ENCODE results near the gene PASK.
A peak's percentile ranks its signal among the peaks of the same experiment; 100 is the strongest.

PASK gene

DNA sequence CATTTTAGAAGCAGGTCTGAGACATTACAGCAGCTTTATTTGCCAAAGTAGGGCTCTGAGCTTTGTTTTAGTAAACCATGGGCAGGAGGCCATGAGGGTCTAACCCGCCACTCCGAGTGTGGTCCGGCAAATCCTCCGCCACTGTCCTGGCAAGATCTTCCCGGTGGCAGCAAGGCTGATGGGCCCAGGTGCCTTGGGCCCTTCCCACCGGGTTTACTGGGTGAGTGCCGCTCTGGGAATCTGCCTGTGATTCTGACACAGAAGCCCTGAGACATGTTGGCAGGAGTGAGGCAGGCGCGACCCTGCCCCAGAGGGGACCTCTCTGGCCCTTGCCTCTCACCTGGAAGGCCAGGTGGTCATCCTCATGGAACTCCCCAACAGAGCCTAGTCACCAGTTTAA, 77.1 kb downstream of the PASK start:
- in situ Hi-C loops (cut with HindIII; ENCODE audit: low pct_unique_long_range_greater_than_20kb, low sequenced_read_pairs) = no loop called here
- no peak for TF ChIP-seq JUND (IDR thresholded peaks at IDR 0.05; ENCODE audit: low read depth)

DNA sequence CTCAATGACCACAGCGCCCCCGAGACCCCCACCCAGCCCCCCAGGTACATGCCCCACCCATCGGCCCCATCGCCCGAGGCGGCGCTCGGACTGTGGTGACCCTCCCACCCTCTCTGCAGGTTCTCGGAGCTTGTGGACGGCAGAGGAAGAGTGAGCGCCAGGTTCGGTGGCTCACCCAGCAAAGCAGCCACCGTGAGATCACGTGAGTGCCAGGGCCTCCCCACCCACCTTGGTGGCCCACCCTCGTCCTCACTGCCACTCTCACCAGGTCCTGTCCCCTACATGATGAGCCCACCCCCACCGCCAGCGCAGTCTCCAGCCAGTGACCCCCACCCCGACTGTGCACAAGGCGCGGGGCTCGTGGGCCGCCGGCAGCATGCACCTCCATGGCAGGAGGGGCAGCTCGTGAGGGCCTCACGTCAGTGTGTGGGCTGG, 77.6 kb downstream of the PASK start:
- no peak for DNase-seq (ENCODE audit: low read depth in 1 of 2, low spot score in 1 of 2)
- TF ChIP-seq JUND (IDR thresholded peaks at IDR 0.05; ENCODE audit: low read depth) = no peak
- in situ Hi-C loops (cut with HindIII; ENCODE audit: low pct_unique_long_range_greater_than_20kb, low sequenced_read_pairs) = no loop called here

More for the DNA sequence above, 77.1 kb downstream of the PASK start:
- no peak for DNase-seq (ENCODE audit: low read depth in 1 of 2, low spot score in 1 of 2)

DNA sequence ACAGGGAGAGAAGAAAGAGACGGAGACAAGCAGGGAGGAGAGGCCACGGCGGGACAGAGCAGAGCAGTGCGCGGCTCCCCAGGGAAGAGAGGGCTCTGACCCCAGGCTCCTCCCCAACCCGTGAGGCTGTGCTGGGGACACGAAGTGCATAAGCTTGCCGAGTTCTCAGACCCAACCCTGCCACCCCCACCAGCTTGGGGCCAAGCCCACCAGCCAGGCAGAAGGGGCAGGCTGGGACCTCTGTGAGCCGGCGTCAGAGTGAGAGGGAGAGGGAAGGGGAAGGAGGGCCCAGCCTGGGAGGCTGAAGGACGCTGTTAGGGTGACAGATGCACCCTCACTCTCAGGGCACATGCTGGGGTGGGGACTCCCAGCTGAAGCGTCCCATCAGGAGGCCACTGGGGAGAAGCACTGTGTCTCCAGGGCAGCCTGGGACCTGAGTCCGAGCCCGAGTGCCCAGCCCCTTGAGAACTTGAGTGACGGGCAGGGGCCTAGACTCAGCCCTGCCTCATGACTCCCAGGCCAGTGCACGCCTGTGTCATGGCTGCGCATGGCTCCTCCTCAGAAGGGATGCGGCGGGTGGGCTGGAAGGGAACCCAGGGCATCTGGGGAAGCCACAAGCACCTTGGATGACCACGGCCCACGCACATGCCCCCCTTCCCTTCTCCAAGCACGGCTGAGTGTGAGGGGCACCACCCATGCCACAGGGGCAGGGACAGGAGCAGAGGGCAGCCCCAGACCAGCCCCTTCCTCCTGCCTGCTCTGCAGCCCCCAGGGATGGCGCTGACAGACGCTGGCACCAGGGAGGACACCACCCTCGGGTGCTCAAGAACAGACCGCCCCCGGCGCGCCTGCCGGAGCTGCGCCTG, 78.2 kb downstream of the PASK start:
- in situ Hi-C loops (cut with HindIII; ENCODE audit: low pct_unique_long_range_greater_than_20kb, low sequenced_read_pairs) = no loop called here
- TF ChIP-seq JUND (IDR thresholded peaks at IDR 0.05; ENCODE audit: low read depth) = no peak
- no peak for DNase-seq (ENCODE audit: low read depth in 1 of 2, low spot score in 1 of 2)

DNA sequence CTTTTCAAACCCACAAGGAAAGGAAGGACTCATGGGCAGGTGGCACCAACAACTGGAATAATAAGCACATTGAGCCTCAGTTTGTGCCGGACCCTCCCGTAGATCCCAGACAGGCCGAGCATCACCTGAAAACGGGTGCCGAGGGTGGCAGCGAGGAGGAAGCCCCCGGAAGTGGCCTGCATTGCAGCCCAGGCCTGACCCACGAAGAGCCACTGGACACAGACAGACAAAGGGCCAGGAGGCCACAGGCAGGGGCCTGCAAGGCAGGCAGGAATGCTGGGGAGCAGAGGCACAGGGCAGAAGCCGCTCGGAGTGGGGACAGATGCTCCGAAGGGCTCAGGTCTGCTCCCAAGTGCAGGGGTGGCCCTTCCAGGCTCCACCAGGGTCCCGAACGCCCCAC, 78.9 kb downstream of the PASK start:
- in situ Hi-C loops (cut with HindIII; ENCODE audit: low pct_unique_long_range_greater_than_20kb, low sequenced_read_pairs) = no loop called here
- DNase-seq (ENCODE audit: low read depth in 1 of 2, low spot score in 1 of 2) = no peak
- TF ChIP-seq JUND (IDR thresholded peaks at IDR 0.05; ENCODE audit: low read depth) = no peak

DNA sequence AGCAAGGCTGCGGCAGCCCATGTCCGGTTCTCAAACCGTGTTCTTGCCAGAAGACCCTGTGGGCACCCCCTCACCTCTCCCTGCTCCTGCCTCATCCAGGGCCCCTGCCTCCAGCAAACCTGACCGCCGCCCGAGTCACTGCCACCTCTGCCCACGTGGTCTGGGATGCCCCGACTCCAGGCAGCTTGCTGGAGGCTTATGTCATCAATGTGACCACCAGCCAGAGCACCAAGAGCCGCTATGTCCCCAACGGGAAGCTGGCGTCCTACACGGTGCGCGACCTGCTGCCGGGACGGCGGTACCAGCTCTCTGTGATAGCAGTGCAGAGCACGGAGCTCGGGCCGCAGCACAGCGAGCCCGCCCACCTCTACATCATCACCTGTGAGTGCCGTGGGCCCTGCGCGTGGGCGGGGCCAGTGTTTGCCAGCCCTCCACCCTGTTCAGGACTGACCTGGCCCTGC, 79.4 kb downstream of the PASK start:
- no peak for DNase-seq (ENCODE audit: low read depth in 1 of 2, low spot score in 1 of 2)
- in situ Hi-C loops (cut with HindIII; ENCODE audit: low pct_unique_long_range_greater_than_20kb, low sequenced_read_pairs) = no loop called here
- no peak for TF ChIP-seq JUND (IDR thresholded peaks at IDR 0.05; ENCODE audit: low read depth)

DNA sequence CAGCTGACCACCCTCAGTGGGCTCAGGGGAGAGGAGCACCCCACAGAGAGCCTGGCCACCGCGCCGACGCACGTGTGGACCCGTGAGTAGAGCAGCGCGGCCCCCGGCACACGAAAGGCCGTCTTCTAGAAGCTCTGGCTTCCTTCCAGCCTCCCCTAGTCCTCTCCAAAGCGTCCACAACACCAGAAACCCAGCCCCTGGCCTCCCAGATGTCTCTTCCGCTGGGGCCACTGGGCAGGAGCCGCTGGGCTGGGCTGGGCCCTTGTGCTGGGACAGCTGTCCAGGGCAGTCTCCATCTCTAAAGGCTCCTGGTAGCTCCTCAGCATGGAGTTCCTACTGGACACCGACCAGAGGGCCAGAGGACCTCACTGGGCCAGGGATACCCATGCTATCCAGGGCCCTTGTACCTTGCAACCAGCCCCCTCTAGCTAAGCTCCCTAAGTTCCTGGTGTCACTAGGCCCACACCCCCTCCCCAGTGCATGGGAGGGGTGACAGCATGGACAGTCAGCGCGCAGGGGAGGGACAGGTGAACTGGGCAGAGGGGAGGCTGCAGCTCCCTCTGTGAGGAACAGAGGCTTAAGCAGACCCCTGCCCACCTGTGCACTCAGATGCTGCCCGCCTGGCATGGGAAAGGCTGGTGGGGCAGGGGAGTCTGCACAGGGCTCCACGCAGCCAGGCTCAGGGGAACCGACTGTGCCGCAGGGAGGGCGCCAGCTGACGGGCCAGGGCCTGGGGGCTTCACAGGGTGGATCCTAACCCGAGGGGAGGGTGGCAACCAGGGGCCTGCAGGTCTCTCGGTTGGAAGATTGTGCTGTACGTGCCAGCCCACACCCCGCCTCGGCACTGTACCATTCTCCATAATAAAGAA, 80.1 kb downstream of the PASK start:
- in situ Hi-C loops (cut with HindIII; ENCODE audit: low pct_unique_long_range_greater_than_20kb, low sequenced_read_pairs) = no loop called here
- TF ChIP-seq JUND (IDR thresholded peaks at IDR 0.05; ENCODE audit: low read depth) = no peak
- DNase-seq (ENCODE audit: low read depth in 1 of 2, low spot score in 1 of 2) = no peak

DNA sequence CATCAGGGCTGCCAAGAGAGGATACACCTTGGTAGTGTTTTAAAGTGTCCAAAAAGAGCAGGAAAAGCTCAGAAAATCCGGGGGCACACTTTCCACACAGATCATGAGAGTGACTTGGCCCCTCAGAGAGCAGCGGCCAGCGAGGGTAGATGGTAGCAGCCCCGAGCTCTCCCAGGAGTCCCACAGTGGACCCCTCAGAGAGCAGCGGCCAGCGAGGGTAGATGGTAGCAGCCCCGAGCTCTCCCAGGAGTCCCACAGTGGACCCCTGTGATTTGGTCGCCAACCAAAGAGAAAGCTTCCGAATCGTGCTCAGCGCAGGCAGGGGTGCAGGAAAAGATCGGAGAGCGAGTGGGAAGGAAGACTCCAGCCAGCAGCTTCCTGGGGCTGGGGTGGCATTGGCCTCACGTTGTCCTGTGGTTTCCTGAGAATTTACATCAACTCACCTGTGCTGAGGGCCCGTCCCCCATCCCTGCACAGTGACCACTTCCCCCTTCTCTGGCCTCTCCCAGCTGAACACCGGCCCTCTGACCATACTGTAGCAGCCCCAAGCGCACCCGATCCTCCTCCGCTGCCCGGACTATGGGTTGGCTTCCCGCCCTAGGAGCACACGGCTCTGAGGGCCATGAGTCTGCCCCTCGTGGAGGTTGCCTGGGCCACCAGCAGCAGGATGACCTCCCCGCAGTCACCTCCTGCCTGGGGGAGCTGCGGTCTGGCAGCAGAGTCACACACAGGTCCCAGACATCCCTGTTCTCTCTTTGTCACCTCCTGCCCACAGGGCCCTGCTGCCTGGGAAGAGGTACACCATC, 80.9 kb downstream of the PASK start:
- in situ Hi-C loops (cut with HindIII; ENCODE audit: low pct_unique_long_range_greater_than_20kb, low sequenced_read_pairs) = no loop called here
- no peak for TF ChIP-seq JUND (IDR thresholded peaks at IDR 0.05; ENCODE audit: low read depth)
- DNase-seq (ENCODE audit: low read depth in 1 of 2, low spot score in 1 of 2) = no peak

DNA sequence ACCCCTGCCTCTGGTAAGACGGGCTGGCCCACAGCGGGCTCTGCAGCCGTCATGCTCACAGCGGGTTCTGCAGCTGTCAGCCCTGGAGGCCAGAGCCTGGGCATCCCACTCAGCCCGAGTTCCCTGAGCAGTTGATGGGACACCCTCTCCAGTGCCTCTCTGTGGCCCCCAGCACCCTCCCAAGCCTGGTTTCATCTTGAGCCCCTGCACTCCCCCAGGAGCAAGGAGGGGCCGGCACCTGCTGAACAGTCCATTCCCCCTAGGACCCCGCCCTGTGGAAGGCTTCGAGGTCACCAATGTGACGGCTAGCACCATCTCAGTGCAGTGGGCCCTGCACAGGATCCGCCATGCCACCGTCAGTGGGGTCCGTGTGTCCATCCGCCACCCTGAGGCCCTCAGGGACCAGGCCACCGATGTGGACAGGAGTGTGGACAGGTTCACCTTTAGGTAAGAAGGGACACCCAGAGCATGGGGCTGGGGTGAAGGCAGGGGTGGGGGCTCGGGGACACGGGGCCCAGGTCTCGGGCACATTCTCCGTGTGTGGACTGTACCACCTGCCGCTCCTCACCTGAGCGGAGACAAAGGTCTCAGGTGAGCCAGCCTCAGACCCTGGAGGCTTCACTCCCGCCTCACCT, 81.7 kb downstream of the PASK start:
- no peak for TF ChIP-seq JUND (IDR thresholded peaks at IDR 0.05; ENCODE audit: low read depth)
- DNase-seq (ENCODE audit: low read depth in 1 of 2, low spot score in 1 of 2) = no peak
- in situ Hi-C loops (cut with HindIII; ENCODE audit: low pct_unique_long_range_greater_than_20kb, low sequenced_read_pairs) = no loop called here

DNA sequence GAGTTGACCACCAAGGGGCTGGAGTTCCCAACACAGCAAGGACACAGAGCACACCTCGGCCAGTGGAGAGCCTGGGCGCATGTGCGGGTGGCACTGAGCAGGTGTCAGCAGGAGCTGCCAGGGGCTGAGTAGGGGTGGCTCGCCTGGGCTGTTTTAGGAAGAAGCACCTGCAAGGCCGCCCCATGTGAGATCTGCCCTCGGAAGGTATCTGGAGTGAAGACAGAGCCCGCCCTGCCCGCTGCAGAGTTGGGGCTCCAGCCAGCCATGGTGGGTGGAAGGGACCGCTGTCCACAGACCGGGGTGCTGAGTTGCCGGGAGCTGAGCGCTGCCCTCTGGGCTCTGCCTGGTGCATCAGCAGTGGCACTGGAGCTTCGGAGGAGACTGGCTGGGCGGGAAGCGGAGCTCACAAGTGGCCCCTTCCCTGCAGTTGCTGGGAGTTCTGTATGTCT, 82.4 kb downstream of the PASK start:
- DNase-seq (ENCODE audit: low read depth in 1 of 2, low spot score in 1 of 2) = peak in 1 of 2 experiments; percentile 40
- no peak for TF ChIP-seq JUND (IDR thresholded peaks at IDR 0.05; ENCODE audit: low read depth)
- in situ Hi-C loops (cut with HindIII; ENCODE audit: low pct_unique_long_range_greater_than_20kb, low sequenced_read_pairs) = no loop called here

DNA sequence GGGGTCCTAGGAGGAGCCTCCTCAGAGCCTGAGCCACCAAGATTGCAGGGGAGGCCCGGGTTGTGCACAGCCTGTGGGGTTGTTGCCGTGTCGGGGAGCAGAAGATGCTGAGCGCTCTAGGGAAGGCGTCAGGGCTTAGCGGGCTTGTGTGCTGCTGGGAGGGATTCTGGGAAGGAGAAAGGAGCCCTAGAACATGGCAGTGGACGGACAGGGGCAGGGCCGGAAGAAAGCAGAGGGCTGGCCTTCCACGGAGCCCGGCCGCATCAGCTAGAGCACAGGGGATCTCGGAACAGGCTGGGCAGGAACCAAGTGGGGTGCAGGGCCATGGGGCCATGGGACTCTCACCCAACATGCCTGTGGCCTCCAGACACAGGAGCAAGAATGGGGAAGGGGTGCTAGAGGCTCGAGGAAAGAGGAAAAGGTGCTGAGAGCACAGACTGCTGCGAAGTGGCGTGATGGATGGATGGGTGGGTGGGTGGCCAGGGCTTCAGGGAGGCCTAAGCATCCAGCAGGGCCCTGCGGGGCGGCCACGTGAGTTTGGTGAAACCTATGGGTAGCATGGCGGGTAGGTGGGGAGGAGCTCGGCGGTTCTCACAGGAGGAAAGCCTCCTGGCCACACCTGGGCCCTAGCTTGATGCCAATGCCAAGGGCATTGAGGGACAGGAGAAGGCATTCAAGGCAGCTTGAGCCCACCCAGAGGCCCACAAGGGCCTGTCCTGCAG, 82.9 kb downstream of the PASK start:
- TF ChIP-seq JUND (IDR thresholded peaks at IDR 0.05; ENCODE audit: low read depth) = no peak
- in situ Hi-C loops (cut with HindIII; ENCODE audit: low pct_unique_long_range_greater_than_20kb, low sequenced_read_pairs) = no loop called here
- no peak for DNase-seq (ENCODE audit: low read depth in 1 of 2, low spot score in 1 of 2)

DNA sequence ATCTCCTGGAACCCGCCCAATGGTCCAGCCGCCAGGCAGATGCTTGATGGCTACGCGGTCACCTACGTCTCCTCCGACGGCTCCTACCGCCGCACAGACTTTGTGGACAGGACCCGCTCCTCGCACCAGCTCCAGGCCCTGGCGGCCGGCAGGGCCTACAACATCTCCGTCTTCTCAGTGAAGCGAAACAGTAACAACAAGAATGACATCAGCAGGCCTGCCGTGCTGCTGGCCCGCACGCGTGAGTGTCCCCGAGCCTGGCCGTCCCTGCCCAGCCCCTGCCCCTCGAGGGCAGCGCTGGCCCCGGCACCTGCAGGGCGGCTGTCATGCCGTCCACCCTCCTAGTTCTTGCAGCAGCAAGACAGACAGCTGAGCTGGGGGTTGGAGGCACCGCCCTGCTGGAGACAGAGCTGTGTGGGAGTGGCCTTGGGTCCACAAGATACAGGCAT, 83.9 kb downstream of the PASK start:
- no peak for DNase-seq (ENCODE audit: low read depth in 1 of 2, low spot score in 1 of 2)
- no peak for TF ChIP-seq JUND (IDR thresholded peaks at IDR 0.05; ENCODE audit: low read depth)
- in situ Hi-C loops (cut with HindIII; ENCODE audit: low pct_unique_long_range_greater_than_20kb, low sequenced_read_pairs) = no loop called here

Data from T47D (cell line).